HG03520 (cell line): ENCODE data around the gene NMUR1.
"Not testable (repeated sequence)": the region's sequence is repeated elsewhere in the genome, so short reads cannot be mapped to it uniquely, and the experiment has no call there.

Experiments used
- ATAC-seq: cut with Tn5 transposase; IDR thresholded peaks from one replicate; pipeline ENCODE4 v1.9.1; 2021; ENCODE audit warnings: mild to moderate bottlenecking, moderate library complexity; ENCODE audit not compliant: unreplicated experiment

NMUR1 gene

GRCh38 chr2:231530099-231531011 lies at the start of gene NMUR1:
NMUR1 (minus strand) TSS chr2:231530445; CDS start chr2:231530361, 84 bp downstream.
- peak; percentile 58 for ATAC-seq

DNA sequence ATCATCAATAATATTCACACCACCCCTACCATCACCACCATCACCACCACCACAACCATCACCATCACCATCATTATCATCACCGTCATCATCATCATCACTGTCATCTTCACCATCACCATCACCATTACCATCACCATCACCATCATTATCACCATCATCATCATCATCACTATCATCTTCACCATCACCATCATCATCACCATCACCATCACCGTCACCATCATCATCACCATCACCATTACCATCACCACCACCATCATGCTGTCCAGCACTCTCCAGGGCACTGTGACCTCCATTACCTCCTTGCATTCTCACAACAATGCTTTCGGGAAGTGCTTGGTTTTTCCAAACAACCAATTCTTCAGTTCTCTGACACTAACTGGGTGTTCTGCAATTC lies 49.3 kb upstream of the NMUR1 start:
- ATAC-seq = no peak

GRCh38 chr2:231578655-231579054 lies 48.4 kb upstream of the NMUR1 start:
- ATAC-seq = not testable (repeated sequence)

DNA sequence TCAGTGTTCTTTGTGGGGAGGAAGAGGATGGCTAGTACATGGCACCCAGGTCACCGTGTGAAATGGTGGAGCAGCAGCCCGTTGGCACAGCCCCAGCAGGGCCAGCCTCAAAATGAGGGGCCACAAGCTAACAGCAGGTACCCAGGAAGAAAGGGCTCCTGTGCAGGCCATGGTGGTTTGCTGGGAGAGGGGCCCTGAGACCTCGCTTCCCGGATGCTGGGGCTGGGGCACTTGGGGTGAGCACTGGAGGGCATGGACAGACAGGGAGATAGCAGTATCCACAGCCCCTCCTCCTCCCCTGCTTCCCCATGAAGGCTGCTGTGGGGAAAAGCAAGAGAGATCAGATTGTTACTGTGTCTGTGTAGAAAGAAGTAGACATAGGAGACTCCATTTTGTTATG lies 46.2 kb upstream of the NMUR1 start:
- no peak for ATAC-seq

GRCh38 chr2:231575612-231576256 lies 45.5 kb upstream of the NMUR1 start:
- no peak for ATAC-seq

- no peak for ATAC-seq
Measured at GRCh38 chr2:231573698-231574421, 43.6 kb upstream of the NMUR1 start.

DNA sequence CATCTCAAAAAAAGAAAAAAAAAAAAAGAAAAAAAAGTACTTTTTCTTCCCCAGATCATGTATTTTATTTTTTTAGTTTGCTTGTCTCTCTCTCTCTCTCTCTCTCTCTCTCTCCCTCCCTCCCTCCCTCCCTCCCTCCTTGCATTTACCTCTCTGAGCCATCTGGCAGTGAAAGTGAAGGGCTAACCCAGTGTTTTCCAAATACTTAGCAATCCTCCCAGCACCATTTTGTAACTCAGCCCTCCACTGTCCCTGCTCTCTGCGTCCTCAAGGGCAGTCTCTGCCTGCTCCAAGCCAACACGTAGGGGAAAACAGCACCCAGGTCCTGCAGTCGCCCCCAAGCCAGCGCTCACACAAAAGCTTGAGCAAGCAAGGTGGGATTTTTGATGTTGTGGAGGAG lies 42.9 kb upstream of the NMUR1 start:
- no peak for ATAC-seq

GRCh38 chr2:231571661-231572191 lies 41.5 kb upstream of the NMUR1 start:
- ATAC-seq = no peak

GRCh38 chr2:231570915-231571314 lies 40.7 kb upstream of the NMUR1 start:
- ATAC-seq = not testable (repeated sequence)

DNA sequence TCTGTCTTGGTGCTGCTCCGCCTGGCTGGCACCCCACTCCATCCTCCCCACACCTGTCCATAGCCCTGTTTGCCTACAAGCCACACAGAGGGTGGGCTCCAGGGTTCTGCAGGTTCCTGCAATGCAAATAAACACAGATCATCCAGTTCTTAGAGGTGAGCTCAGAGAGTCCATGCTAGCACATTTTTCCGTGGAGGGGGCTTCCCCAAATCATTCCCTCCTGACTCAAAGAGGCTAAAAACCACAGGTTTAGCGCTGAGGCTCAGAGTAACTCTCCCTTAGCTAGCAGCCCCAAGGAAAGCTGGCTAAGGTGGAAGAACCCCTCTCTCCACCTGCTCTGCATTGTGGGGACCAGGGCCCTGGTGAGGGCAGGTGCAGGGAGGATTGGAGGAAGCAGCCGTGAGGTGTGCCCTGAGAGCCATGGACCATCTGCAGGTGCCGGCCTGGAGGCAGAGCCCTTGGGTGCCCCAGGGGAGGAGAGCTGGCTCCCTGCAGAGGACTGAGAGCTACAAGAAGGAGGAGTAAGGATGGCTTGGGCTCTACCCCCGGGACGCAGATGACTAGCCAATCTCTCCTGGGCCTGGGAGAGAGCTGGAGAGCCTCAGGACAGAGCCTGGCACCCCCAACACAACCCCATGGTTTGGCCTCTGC lies 38.7 kb upstream of the NMUR1 start:
- no peak for ATAC-seq

DNA sequence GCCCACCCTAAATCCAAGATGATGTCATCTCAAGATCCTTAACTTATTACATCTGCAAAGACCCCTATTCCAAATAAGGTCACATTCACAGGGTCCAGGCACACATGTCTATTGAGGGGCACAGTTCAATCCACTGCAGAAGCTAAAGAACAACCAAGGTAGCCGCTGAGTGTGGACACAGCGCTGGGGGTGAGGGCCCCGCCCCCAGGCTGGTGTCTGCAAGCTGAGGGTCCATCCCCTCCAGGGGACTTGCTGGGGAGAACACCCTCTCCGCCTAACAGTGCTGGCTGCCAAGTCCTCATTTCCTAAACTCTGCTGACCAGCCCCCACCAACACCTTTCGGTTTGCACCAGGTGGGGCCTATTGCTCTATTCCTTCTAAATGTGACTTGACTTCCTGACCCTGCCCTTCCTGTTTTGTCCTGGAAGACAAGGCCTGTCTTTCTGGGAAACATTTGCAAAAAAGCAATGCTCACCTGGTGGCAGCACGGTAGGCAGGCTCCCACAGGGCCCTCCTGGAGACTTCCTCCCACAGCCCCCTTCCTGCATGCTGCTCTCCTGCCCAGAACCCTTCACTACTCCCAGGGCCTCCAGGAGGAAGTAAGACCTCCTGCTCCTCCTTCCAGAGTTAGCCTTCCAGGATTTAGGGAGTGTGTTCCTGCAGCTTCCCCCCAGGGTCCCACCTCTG lies 38.0 kb upstream of the NMUR1 start:
- ATAC-seq = no peak

GRCh38 chr2:231567159-231567558 lies 36.9 kb upstream of the NMUR1 start:
- no peak for ATAC-seq

GRCh38 chr2:231565887-231566594 lies 35.8 kb upstream of the NMUR1 start:
- ATAC-seq = no peak

DNA sequence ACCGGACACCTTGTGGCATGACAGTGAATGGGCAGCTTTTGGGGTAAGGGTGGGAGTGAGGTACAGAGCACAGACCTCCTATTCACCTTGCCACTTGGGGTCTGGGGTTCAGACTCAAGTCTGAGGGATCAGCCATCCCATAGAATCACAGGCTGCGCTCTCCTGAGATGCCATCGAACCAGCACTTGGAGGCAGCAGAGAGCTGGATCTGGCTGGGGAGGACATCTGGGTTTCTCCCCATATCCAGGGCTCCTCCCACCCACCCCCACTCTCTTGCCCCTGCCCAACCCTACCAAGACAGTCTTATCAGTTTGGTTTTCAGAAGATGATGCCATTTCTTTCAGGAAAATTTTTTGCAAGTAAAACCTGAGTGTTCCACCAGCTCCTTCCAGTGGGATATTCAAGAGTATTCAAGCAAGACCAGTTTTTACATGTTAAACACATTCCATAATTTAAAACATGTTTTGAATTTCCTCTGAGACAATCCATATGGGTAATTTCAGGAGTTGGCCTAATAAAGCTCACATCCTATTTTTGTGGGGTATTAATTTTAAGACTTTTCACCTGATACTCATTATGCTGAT lies 33.2 kb upstream of the NMUR1 start:
- no peak for ATAC-seq

DNA sequence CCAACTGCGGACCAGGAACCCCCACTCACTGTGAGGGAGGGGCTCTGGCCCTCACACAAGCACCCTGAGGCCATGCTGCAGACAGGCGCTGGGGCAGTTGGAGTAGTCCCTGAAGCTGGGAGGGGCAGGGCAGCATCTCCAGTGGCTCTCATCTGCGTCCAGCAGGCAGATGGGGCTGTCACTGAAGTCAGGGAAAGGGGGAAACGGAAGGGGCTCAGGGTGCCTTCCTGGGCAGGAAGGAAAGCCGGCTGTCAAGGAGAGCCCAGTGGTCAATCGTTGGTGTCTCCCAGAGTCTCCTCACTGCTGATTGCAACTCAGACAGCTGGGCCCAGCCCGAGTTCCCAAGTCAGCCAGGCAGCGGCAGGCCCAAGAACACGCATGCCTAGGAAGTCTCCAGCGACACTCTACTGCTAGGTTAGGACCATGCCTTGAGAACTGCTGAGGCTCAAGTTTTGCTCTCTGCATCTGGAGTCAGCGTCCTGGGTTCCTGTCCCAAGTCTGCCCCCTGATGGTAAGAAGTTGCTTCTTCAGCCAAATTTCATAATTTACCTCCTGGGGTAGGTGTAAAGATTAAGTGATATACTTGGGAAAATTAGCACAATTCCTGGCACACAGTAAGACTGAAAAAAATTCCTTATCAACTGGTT lies 27.4 kb upstream of the NMUR1 start:
- no peak for ATAC-seq

DNA sequence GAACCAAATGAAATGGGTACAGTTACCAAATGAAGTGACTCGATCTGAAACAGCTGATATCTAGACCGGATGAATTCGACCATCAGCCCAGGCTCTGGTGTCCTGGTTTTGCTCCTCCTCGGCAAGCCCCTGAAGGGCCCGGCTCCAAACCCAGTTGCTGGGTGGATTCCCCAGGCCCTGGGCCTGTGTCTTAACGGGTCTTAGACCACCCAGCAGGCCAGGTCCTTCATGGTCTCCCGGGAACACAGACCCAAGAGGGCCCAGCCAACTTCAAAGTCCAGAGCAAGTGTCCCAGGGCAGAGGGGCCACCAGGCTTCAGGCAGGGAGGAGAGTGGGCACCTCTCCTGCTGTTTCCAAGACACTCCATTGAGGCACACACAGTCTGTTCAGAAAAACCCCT lies 26.7 kb upstream of the NMUR1 start:
- no peak for ATAC-seq

DNA sequence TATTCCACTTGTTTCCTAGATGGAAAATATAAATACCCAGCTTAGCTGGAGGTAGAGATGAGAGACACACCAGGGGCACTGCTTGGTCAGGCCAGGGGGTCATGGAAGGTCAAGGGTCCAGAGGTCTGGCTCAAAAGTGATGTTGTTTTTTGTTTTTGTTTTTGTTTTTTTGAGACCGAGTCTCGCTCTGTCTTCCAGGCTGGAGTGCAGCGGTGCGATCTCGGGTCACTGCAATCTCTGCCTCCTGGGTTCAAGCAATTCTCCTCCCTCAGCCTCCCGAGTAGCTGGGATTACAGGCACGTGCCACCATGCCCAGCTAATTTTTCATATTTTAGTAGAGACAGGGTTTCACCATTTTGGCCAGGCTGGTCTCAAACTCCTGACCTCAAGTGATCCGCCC lies 26.3 kb upstream of the NMUR1 start:
- not testable (repeated sequence) for ATAC-seq

GRCh38 chr2:231554748-231555545 lies 24.7 kb upstream of the NMUR1 start:
- ATAC-seq = no peak
